Parathyroid adenoma (tissue), 2 donors: ENCODE measurements around the gene SOWAHA.

ENCODE experiments used
- H2AFZ ChIP-seq: fragments of 300-600 bp; sonication (generic); one replicate; pipeline ENCODE4 v1.7.0; 2017; ENCODE audit warnings: antibody characterized with exemption, mild to moderate bottlenecking
- H3K27ac ChIP-seq: fragments of 300-600 bp; sonication (generic); one replicate; pipeline ENCODE4 v1.7.0; 2017
- H3K27me3 ChIP-seq: fragments of 300-600 bp; sonication (generic); one replicate; pipeline ENCODE4 v1.7.0; 2017; ENCODE audit warnings: low read length; ENCODE audit not compliant: control insufficient read depth, insufficient read depth
- H3K36me3 ChIP-seq: fragments of 300-600 bp; sonication (generic); one replicate; pipeline ENCODE4 v1.7.0; 2017; ENCODE audit warnings: low read length; ENCODE audit not compliant: control insufficient read depth, insufficient read depth
- H3K4me1 ChIP-seq: fragments of 300-600 bp; sonication (generic); one replicate; pipeline ENCODE4 v1.7.0; 2017; ENCODE audit warnings: control low read depth
- H3K4me2 ChIP-seq: fragments of 300-600 bp; sonication (generic); one replicate; pipeline ENCODE4 v1.7.0; 2017; ENCODE audit warnings: low read length
- H3K4me3 ChIP-seq: fragments of 300-600 bp; sonication (generic); one replicate; pipeline ENCODE4 v1.7.0; 2017; ENCODE audit warnings: low read depth, low read length
- H3K79me2 ChIP-seq: fragments of 300-600 bp; sonication (generic); one replicate; pipeline ENCODE4 v1.7.0; 2017; ENCODE audit warnings: control low read depth
- H3K9ac ChIP-seq: fragments of 300-600 bp; sonication (generic); one replicate; pipeline ENCODE4 v1.7.0; 2017; ENCODE audit warnings: mild to moderate bottlenecking
- H3K9me3 ChIP-seq: fragments of 300-600 bp; sonication (generic); one replicate; pipeline ENCODE4 v1.7.0; 2017; ENCODE audit warnings: low read length; ENCODE audit not compliant: control insufficient read depth
- CTCF ChIP-seq: fragments of 300-600 bp; sonication (generic); IDR thresholded peaks from one replicate; pipeline ENCODE4 v1.7.0; 2017; ENCODE audit warnings: antibody characterized with exemption, mild to moderate bottlenecking
- donor health status: primary hyperparathyroidism.

Gene SOWAHA

GRCh38 chr5:132780577-132780976, 32.5 kb upstream of the SOWAHA start:
- H3K4me1 ChIP-seq: peaks cover 3% of the 10 kb centered on the region
- no peak for TF ChIP-seq CTCF
- no peak overlapping the region for H3K27ac ChIP-seq
- no peaks in the 10 kb centered on the region for H3K36me3 ChIP-seq
- H2AFZ ChIP-seq: no peak overlapping the region
- no peaks in the 10 kb centered on the region for H3K79me2 ChIP-seq
- no peaks in the 10 kb centered on the region for H3K9me3 ChIP-seq
- H3K9ac ChIP-seq: no peak overlapping the region
- no peak overlapping the region for H3K4me3 ChIP-seq
- H3K27me3 ChIP-seq: no peaks in the 10 kb centered on the region
- no peak overlapping the region for H3K4me2 ChIP-seq

- Histone ChIP-seq H3K4me2 (no peak overlapping the region), H3K4me1 (peaks cover 3% of the 10 kb centered on the region), H3K27me3 (no peaks in the 10 kb centered on the region), H3K4me3 (no peak overlapping the region), H2AFZ (no peak overlapping the region), H3K27ac (no peak overlapping the region), H3K79me2 (no peaks in the 10 kb centered on the region), H3K9me3 (no peaks in the 10 kb centered on the region), H3K9ac (no peak overlapping the region), H3K36me3 (no peaks in the 10 kb centered on the region)
- no peak for TF ChIP-seq CTCF
Measured at GRCh38 chr5:132781029-132781428, 32.1 kb upstream of the SOWAHA start.

DNA sequence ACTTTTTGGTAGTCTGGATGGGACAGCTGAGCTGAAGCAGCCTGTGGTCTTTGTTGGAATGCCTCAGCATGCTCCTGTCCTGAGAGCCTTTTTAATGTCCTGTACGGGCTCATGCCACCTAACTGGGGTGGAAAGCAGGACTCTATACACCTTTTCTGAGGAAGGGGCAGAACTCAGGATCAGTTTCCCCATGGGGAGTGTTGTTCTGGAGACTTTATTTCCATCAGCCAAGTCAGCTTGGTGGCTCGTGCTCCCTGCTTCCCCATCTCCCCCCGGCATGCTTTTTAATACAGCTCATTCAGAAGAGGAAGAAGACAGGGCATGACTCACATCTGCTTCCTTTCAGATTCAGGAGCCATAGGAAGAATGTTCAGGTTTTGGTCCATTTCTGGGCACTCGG, 31.0 kb upstream of the SOWAHA start:
- no peak overlapping the region for H3K9ac ChIP-seq
- no peak for TF ChIP-seq CTCF
- no peak overlapping the region for H3K27ac ChIP-seq
- H3K4me2 ChIP-seq: no peak overlapping the region
- H2AFZ ChIP-seq: no peak overlapping the region
- H3K27me3 ChIP-seq: no peaks in the 10 kb centered on the region
- peaks cover 3% of the 10 kb centered on the region for H3K4me1 ChIP-seq
- H3K9me3 ChIP-seq: no peaks in the 10 kb centered on the region
- no peaks in the 10 kb centered on the region for H3K36me3 ChIP-seq
- H3K4me3 ChIP-seq: no peak overlapping the region
- no peaks in the 10 kb centered on the region for H3K79me2 ChIP-seq

GRCh38 chr5:132785365-132785764, 27.7 kb upstream of the SOWAHA start:
- H3K4me2 ChIP-seq: no peak overlapping the region
- no peak overlapping the region for H2AFZ ChIP-seq
- no peaks in the 10 kb centered on the region for H3K4me1 ChIP-seq
- H3K27ac ChIP-seq: no peak overlapping the region
- H3K4me3 ChIP-seq: no peak overlapping the region
- no peaks in the 10 kb centered on the region for H3K9me3 ChIP-seq
- no peaks in the 10 kb centered on the region for H3K27me3 ChIP-seq
- no peaks in the 10 kb centered on the region for H3K79me2 ChIP-seq
- H3K36me3 ChIP-seq: no peaks in the 10 kb centered on the region
- no peak for TF ChIP-seq CTCF
- H3K9ac ChIP-seq: no peak overlapping the region

DNA sequence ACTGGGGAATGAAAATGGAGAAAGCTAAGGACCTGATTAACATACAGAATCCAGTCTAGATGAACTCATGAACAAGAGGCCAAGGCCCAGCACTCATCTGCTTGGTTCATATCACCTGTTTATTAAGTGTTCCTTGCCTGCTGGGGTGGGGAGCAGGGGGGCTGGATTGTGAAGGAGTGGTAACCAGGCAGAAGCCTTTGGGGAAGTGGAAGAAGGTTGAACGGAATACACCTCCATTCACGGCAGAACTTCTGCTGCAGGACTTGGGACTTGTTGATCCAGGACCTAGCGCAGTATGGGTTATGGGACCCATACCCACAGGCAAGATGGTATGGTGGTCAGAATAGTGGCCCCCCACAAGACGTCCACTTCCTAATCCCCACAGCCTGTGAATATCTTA, 27.2 kb upstream of the SOWAHA start:
- Histone ChIP-seq H3K4me3 (no peak overlapping the region), H3K4me1 (no peaks in the 10 kb centered on the region), H3K79me2 (no peaks in the 10 kb centered on the region), H3K36me3 (no peaks in the 10 kb centered on the region), H3K27me3 (no peaks in the 10 kb centered on the region), H3K9ac (no peak overlapping the region), H3K4me2 (no peak overlapping the region), H3K27ac (no peak overlapping the region), H2AFZ (no peak overlapping the region), H3K9me3 (no peaks in the 10 kb centered on the region)
- no peak for TF ChIP-seq CTCF
